ENCODE data around the gene TMEM97. TPM values are rescaled to one million over a fixed set of nuclear protein-coding genes. Genes with fewer than 3 reads are reported as not detected.

TMEM97 gene
- total RNA-seq, 1 experiment from 2014 or later = 55.6 TPM

GRCh38 chr17:28364665-28365363 lies 45.8 kb downstream of the TMEM97 start, which contains the start of gene SEBOX:
SEBOX (minus strand) TSS chr17:28365199; CDS start chr17:28365151, 48 bp downstream.
- intact Hi-C loops (cut with micrococcal nuclease) = no loop called here
- CTCF ChIA-PET = no interaction called here
- POLR2A ChIA-PET = no interaction called here
- ATAC-seq = no peak
- Histone ChIP-seq H4K20me1 (ENCODE audit: insufficient read depth) (no peaks in the 10 kb centered on the region), H3K27me3 (ENCODE audit: insufficient read depth, low read length) (no peaks in the 10 kb centered on the region), H3K79me2 (ENCODE audit: insufficient read depth, low read length) (no peaks in the 10 kb centered on the region; the same call in 1 of the 2 replicates), H3K9ac (ENCODE audit: low read length) (no peak within 1 kb of the TSS), H3K4me3 (replicated peaks in 1 of 2; ENCODE audit: low read depth in 1 of 2, low read length in 2 of 2) (no peak within 1 kb of the TSS), H3K9me2 (ENCODE audit: insufficient read depth) (no peaks in the 10 kb centered on the region), H2AFZ (ENCODE audit: low read depth, low read length, poor library complexity, severe bottlenecking) (no peak within 1 kb of the TSS), H3K9me3 (ENCODE audit: control insufficient read depth in 1 of 2, insufficient read depth in 1 of 2, low read depth in 1 of 2, low read length in 2 of 2) (no peaks in the 10 kb centered on the region), H3K27ac (ENCODE audit: low read depth, low read length) (no peak within 1 kb of the TSS), H3K36me3 (ENCODE audit: control insufficient read depth in 1 of 2, insufficient read depth in 2 of 2, low read length in 2 of 2) (peaks cover 13 to 15% of the 10 kb centered on the region in 2 experiments; a peak in 3 of 4 replicates), H3K4me1 (ENCODE audit: control insufficient read depth in 1 of 2, insufficient read depth in 2 of 2, low read length in 2 of 2) (no peaks in the 10 kb centered on the region), H3K4me2 (ENCODE audit: low read length) (no peak within 1 kb of the TSS)
- RAD21 ChIA-PET (ENCODE audit: low non-redundant PET in 1 of 2, low total read pairs in 2 of 2, uncharacterized antibody in 2 of 2, unreplicated experiment in 2 of 2) = no interaction called here
- no peak for TF ChIP-seq SP1 (IDR thresholded peaks at IDR 0.05; ENCODE audit: low read depth)
- no peak for TF ChIP-seq YY1 (IDR thresholded peaks at IDR 0.05; ENCODE audit: extremely low read depth, insufficient replicate concordance, low read depth, low read length)
- TF ChIP-seq FOSL1 (IDR thresholded peaks at IDR 0.05; ENCODE audit: low read depth) = no peak
- TF ChIP-seq CTCF (IDR thresholded peaks at IDR 0.05 in 2 of 3, conservative IDR thresholded peaks at IDR 0.05 in 1 of 3; ENCODE audit: borderline replicate concordance in 1 of 3, insufficient read depth in 1 of 3, low read depth in 2 of 3, low read length in 2 of 3) = no peak
- no peak for TF ChIP-seq CEBPB (IDR thresholded peaks at IDR 0.05; ENCODE audit: low read depth)
- BruUV-seq (replicated peaks) = no TSS peak
- DNase-seq (ENCODE audit: low read depth, low spot score) = no peak

DNA sequence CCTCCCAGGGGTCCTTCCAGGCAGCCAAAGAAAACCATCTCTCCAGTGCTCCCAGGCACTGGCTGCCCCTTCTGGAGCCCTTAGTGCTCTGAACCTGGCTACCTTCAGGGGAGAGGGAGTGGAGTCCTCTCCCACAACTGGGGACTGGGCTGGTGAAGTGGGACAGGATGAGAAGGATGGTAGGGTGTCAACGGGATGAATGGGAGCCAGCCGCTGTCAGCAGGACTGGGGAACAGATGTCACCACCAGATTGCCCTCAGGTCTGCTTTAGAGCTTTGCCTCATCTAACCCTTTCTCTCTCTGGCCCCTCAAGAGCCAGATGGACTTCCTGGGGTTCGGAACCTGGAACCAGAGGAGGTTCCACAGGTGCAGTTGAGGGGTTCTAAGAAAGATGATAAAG lies 46.5 kb downstream of the TMEM97 start:
- H3K27ac ChIP-seq (ENCODE audit: low read depth, low read length) = no peak overlapping the region
- H2AFZ ChIP-seq (ENCODE audit: low read depth, low read length, poor library complexity, severe bottlenecking) = no peak overlapping the region
- H4K20me1 ChIP-seq (ENCODE audit: insufficient read depth) = no peaks in the 10 kb centered on the region
- no peaks in the 10 kb centered on the region for H3K9me3 ChIP-seq (ENCODE audit: control insufficient read depth in 1 of 2, insufficient read depth in 1 of 2, low read depth in 1 of 2, low read length in 2 of 2)
- ChIA-PET RAD21 (ENCODE audit: low non-redundant PET in 1 of 2, low total read pairs in 2 of 2, uncharacterized antibody in 2 of 2, unreplicated experiment in 2 of 2) (no interaction called here), CTCF (no interaction called here), POLR2A (no interaction called here)
- no peak overlapping the region for H3K4me2 ChIP-seq (ENCODE audit: low read length)
- no peaks in the 10 kb centered on the region for H3K79me2 ChIP-seq (ENCODE audit: insufficient read depth, low read length)
- BruUV-seq (replicated peaks) = no TSS peak
- ATAC-seq (no peak), DNase-seq (ENCODE audit: low read depth, low spot score) (no peak)
- no peaks in the 10 kb centered on the region for H3K9me2 ChIP-seq (ENCODE audit: insufficient read depth)
- no peak overlapping the region for H3K9ac ChIP-seq (ENCODE audit: low read length)
- peaks cover 4 to 6% of the 10 kb centered on the region in 2 experiments; a peak in 3 of 4 replicates for H3K4me1 ChIP-seq (ENCODE audit: control insufficient read depth in 1 of 2, insufficient read depth in 2 of 2, low read length in 2 of 2)
- H3K4me3 ChIP-seq (replicated peaks in 1 of 2; ENCODE audit: low read depth in 1 of 2, low read length in 2 of 2) = no peak overlapping the region
- peaks cover 7 to 12% of the 10 kb centered on the region in 2 experiments; a peak in 3 of 4 replicates for H3K36me3 ChIP-seq (ENCODE audit: control insufficient read depth in 1 of 2, insufficient read depth in 2 of 2, low read length in 2 of 2)
- intact Hi-C loops (cut with micrococcal nuclease) = no loop called here
- H3K27me3 ChIP-seq (ENCODE audit: insufficient read depth, low read length) = no peaks in the 10 kb centered on the region
- TF ChIP-seq JUND (IDR thresholded peaks at IDR 0.05) (no peak), CEBPB (IDR thresholded peaks at IDR 0.05; ENCODE audit: low read depth) (no peak), POLR2AphosphoS5 (IDR thresholded peaks at IDR 0.05; ENCODE audit: low read depth, low read length) (no peak), ZBTB33 (IDR thresholded peaks at IDR 0.05; ENCODE audit: extremely low read depth, insufficient replicate concordance, low read length) (no peak), YY1 (IDR thresholded peaks at IDR 0.05; ENCODE audit: extremely low read depth, insufficient replicate concordance, low read depth, low read length) (no peak), ZNF274 (IDR thresholded peaks at IDR 0.05; ENCODE audit: low read depth, low read length) (no peak)
- TF ChIP-seq, protein P1, sequence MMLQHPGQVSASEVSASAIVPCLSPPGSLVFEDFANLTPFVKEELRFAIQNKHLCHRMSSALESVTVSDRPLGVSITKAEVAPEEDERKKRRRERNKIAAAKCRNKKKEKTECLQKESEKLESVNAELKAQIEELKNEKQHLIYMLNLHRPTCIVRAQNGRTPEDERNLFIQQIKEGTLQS (IDR thresholded peaks at IDR 0.05) = no peak
